ENCODE measurements around the gene HENMT1.

HENMT1 gene

DNA sequence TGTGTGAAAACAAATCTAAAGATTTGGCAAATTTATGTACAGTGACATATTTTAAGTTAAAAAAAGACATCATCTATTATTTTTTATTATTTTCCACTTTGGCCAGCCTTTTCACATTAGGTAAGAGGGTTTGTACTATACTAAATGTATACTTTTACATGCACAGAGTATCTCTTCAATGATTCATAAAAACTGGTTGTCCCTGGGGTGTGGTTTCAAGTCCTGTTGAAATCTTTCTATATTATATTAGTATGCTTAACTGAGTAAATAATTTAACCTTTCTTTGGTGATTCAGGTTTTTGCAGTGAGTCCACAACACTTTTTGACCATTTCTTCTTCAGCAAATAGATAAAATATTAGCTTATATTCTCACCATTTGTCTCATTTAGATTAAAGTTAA, 55.3 kb downstream of the HENMT1 start:
- Histone ChIP-seq H3K4me1 (ENCODE audit: control insufficient read depth, low read depth, low read length) (no peaks in the 10 kb centered on the region), H3K9ac (ENCODE audit: low read length) (no peak overlapping the region), H3K18ac (ENCODE audit: low read length) (no peak overlapping the region), H2BK15ac (replicated peaks; ENCODE audit: low read depth) (no peak overlapping the region), H2BK5ac (ENCODE audit: low read length) (no peak overlapping the region), H3K4ac (ENCODE audit: low read depth, low read length) (no peak overlapping the region), H3K23ac (ENCODE audit: low read length) (no peak overlapping the region), H3K79me2 (ENCODE audit: control insufficient read depth, insufficient read depth, low read length) (no peaks in the 10 kb centered on the region), H4K8ac (ENCODE audit: low read depth, low read length) (no peak overlapping the region), H3K36me3 (ENCODE audit: control insufficient read depth, insufficient read depth, low read length) (no peaks in the 10 kb centered on the region), H2AK5ac (ENCODE audit: low read length) (no peak overlapping the region), H3K4me3 (ENCODE audit: low read length) (no peak overlapping the region), H3K79me1 (ENCODE audit: low read length) (no peaks in the 10 kb centered on the region), H3K27me3 (ENCODE audit: insufficient read depth, low read length, poor library complexity) (no peaks in the 10 kb centered on the region), H4K5ac (ENCODE audit: low read length) (no peak overlapping the region), H3K56ac (ENCODE audit: low read length) (no peak overlapping the region), H3K4me2 (ENCODE audit: low read length) (no peak overlapping the region), H2BK120ac (ENCODE audit: low read depth, low read length) (no peak overlapping the region), H3K27ac (ENCODE audit: low read depth, low read length) (no peak overlapping the region)
- no peak for DNase-seq

DNA sequence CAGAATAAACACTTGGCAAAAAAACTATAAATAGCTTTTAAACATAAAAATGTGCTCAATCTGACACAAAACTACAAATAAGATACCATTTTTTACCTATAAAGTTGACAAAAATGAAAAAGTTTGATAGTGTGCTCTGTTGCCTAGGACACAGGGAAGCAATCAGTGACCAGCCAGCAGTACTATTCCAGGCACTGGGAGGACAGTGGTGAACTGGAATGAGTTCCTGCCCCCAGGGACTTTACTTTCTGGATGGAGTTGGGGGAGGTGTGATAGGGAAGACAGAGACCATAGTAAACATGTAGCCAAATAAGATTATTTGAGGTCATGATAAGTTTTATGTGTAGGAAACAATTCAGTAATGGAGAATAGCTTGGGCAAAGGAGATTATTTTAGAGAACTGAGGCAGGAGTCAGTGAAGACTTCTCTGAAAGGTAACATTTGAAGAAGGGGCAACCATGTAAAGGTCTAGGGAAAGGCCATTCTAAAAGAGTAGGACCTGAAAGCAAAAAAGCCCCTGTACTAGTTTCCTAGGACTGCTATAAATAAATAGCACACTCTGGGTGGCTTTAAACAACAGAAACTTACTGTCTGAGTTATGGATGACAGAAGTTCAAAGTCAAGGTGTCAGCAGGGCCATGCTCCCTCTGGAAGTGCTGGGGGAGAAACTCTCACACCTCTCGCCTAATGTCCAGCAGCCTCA, 59.0 kb downstream of the HENMT1 start:
- H3K36me3 ChIP-seq (ENCODE audit: control insufficient read depth, insufficient read depth, low read length), result no peaks in the 10 kb centered on the region
- no peak overlapping the region for H3K9ac ChIP-seq (ENCODE audit: low read length)
- no peaks in the 10 kb centered on the region for H3K79me2 ChIP-seq (ENCODE audit: control insufficient read depth, insufficient read depth, low read length)
- no peak overlapping the region for H3K4me2 ChIP-seq (ENCODE audit: low read length)
- H3K56ac ChIP-seq (ENCODE audit: low read length), result no peak overlapping the region
- DNase-seq, result peak; percentile 36
- H2BK120ac ChIP-seq (ENCODE audit: low read depth, low read length), result no peak overlapping the region
- no peak overlapping the region for H2BK5ac ChIP-seq (ENCODE audit: low read length)
- no peak overlapping the region for H3K18ac ChIP-seq (ENCODE audit: low read length)
- no peak overlapping the region for H4K5ac ChIP-seq (ENCODE audit: low read length)
- H2BK15ac ChIP-seq (replicated peaks; ENCODE audit: low read depth), result no peak overlapping the region
- H3K4me3 ChIP-seq (ENCODE audit: low read length), result no peak overlapping the region
- no peak overlapping the region for H3K23ac ChIP-seq (ENCODE audit: low read length)
- H3K79me1 ChIP-seq (ENCODE audit: low read length), result no peaks in the 10 kb centered on the region
- H3K27ac ChIP-seq (ENCODE audit: low read depth, low read length), result no peak overlapping the region
- no peaks in the 10 kb centered on the region for H3K4me1 ChIP-seq (ENCODE audit: control insufficient read depth, low read depth, low read length)
- no peak overlapping the region for H3K4ac ChIP-seq (ENCODE audit: low read depth, low read length)
- no peaks in the 10 kb centered on the region for H3K27me3 ChIP-seq (ENCODE audit: insufficient read depth, low read length, poor library complexity)
- H4K8ac ChIP-seq (ENCODE audit: low read depth, low read length), result no peak overlapping the region
- no CpG with 5 or more reads among the region's 1 CpG for WGBS (ENCODE audit: extremely low coverage, insufficient coverage, low lambda C conversion rate)
- no peak overlapping the region for H2AK5ac ChIP-seq (ENCODE audit: low read length)

DNA sequence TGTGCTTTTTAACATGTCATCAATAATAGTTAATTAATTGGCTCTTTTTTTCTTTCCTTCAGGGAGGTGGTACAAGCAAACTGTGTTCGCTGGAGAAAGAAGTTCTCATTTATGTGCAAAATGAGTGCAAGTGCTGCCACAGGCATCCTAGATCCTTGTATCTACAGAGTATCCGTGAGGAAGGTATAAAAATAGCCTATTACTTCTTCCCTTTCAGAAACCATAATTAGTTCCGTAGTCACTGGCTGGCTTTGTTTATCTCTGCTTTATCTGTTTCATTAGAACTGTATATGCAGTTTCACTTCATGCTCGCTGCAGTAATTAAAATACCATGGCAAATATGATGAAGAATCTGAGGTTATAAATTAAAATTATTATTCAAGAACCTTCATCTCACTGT, 60.4 kb downstream of the HENMT1 start:
- Histone ChIP-seq H3K79me2 (ENCODE audit: control insufficient read depth, insufficient read depth, low read length) (no peaks in the 10 kb centered on the region), H3K79me1 (ENCODE audit: low read length) (peaks cover 1% of the 10 kb centered on the region), H3K36me3 (ENCODE audit: control insufficient read depth, insufficient read depth, low read length) (no peaks in the 10 kb centered on the region), H3K9ac (ENCODE audit: low read length) (no peak overlapping the region), H3K56ac (ENCODE audit: low read length) (no peak overlapping the region), H4K8ac (ENCODE audit: low read depth, low read length) (no peak overlapping the region), H3K4ac (ENCODE audit: low read depth, low read length) (no peak overlapping the region), H2AK5ac (ENCODE audit: low read length) (no peak overlapping the region), H3K27me3 (ENCODE audit: insufficient read depth, low read length, poor library complexity) (no peaks in the 10 kb centered on the region), H3K4me2 (ENCODE audit: low read length) (no peak overlapping the region), H3K4me1 (ENCODE audit: control insufficient read depth, low read depth, low read length) (peaks cover 2% of the 10 kb centered on the region), H2BK15ac (replicated peaks; ENCODE audit: low read depth) (no peak overlapping the region), H3K27ac (ENCODE audit: low read depth, low read length) (no peak overlapping the region), H2BK120ac (ENCODE audit: low read depth, low read length) (no peak overlapping the region), H4K5ac (ENCODE audit: low read length) (no peak overlapping the region), H2BK5ac (ENCODE audit: low read length) (no peak overlapping the region), H3K18ac (ENCODE audit: low read length) (no peak overlapping the region), H3K23ac (ENCODE audit: low read length) (no peak overlapping the region), H3K4me3 (ENCODE audit: low read length) (no peak overlapping the region)
- no peak for DNase-seq
- whole genome bisulfite sequencing (ENCODE audit: extremely low coverage, insufficient coverage, low lambda C conversion rate), result no CpG with 5 or more reads among the region's 4 CpGs

DNA sequence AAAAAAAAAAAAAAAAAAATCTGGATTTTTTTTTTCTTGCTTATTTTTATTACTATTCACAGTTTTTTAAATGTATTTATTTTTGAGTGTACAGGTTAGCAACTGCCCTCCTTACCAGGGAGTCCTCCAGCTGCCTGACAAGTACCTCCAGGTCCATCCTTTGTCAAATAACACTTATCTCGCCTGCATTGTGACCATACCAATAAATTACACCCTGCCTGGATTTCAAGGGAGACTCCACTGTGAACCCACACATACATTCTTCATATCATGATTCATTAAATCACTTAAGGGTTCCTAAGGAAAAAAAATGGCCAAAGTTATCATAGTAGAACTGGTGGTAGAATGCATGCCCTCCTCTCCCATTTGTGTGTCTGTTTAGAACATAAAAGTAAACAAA, 62.6 kb downstream of the HENMT1 start:
- H3K4me1 ChIP-seq (ENCODE audit: control insufficient read depth, low read depth, low read length), result peaks cover 2% of the 10 kb centered on the region
- no peak overlapping the region for H3K9ac ChIP-seq (ENCODE audit: low read length)
- WGBS (ENCODE audit: extremely low coverage, insufficient coverage, low lambda C conversion rate), result no CpG with 5 or more reads among the region's 1 CpG
- no peak for DNase-seq
- no peak overlapping the region for H3K27ac ChIP-seq (ENCODE audit: low read depth, low read length)
- H2BK15ac ChIP-seq (replicated peaks; ENCODE audit: low read depth), result no peak overlapping the region
- H3K79me1 ChIP-seq (ENCODE audit: low read length), result peaks cover 3% of the 10 kb centered on the region
- H2BK120ac ChIP-seq (ENCODE audit: low read depth, low read length), result no peak overlapping the region
- H3K4me3 ChIP-seq (ENCODE audit: low read length), result no peak overlapping the region
- no peaks in the 10 kb centered on the region for H3K79me2 ChIP-seq (ENCODE audit: control insufficient read depth, insufficient read depth, low read length)
- H3K27me3 ChIP-seq (ENCODE audit: insufficient read depth, low read length, poor library complexity), result no peaks in the 10 kb centered on the region
- H3K4me2 ChIP-seq (ENCODE audit: low read length), result no peak overlapping the region
- no peak overlapping the region for H4K8ac ChIP-seq (ENCODE audit: low read depth, low read length)
- H3K18ac ChIP-seq (ENCODE audit: low read length), result no peak overlapping the region
- H2AK5ac ChIP-seq (ENCODE audit: low read length), result no peak overlapping the region
- no peak overlapping the region for H3K56ac ChIP-seq (ENCODE audit: low read length)
- H2BK5ac ChIP-seq (ENCODE audit: low read length), result no peak overlapping the region
- H3K23ac ChIP-seq (ENCODE audit: low read length), result no peak overlapping the region
- no peak overlapping the region for H4K5ac ChIP-seq (ENCODE audit: low read length)
- no peak overlapping the region for H3K4ac ChIP-seq (ENCODE audit: low read depth, low read length)
- H3K36me3 ChIP-seq (ENCODE audit: control insufficient read depth, insufficient read depth, low read length), result no peaks in the 10 kb centered on the region

All from mesendoderm (in vitro differentiated cells).